GM12892 (cell line): ENCODE data around the gene TMEM62.

Experiments
- POLR2A ChIP-seq: IDR thresholded peaks from 2 replicates; pipeline ENCODE4 v1.6.1; 2011; ENCODE audit warnings: low read depth, low read length, control low read depth
- POLR2AphosphoS5 ChIP-seq: IDR thresholded peaks from 2 replicates; pipeline ENCODE4 v1.6.1; 2011; ENCODE audit warnings: low read depth, low read length, control low read depth

GRCh38 chr15:43128980-43129335 is 4.4 kb upstream of the TMEM62 start:
- no peak for TF ChIP-seq POLR2A
- no peak for TF ChIP-seq POLR2AphosphoS5
